Activated naive CD8-positive, alpha-beta T cell (primary cell): ENCODE data around the gene MFAP3L.
A peak's percentile ranks its signal among the peaks of the same experiment; 100 is the strongest.
"Not testable (repeated sequence)": the region's sequence is repeated elsewhere in the genome, so short reads cannot be mapped to it uniquely, and the experiment has no call there.

ENCODE experiments used
- H3K27ac Mint-ChIP-seq: one replicate; pipeline ENCODE4 v1.8.0; 2021; ENCODE audit warnings: mixed read lengths
- H3K27me3 Mint-ChIP-seq: one replicate; pipeline ENCODE4 v1.8.0; 2021; ENCODE audit warnings: mixed read lengths
- H3K36me3 Mint-ChIP-seq: one replicate; pipeline ENCODE4 v1.8.0; 2021; ENCODE audit warnings: mixed read lengths
- H3K4me1 Mint-ChIP-seq: one replicate; pipeline ENCODE4 v1.8.0; 2021; ENCODE audit warnings: low read depth, mixed read lengths
- H3K4me3 Mint-ChIP-seq: one replicate; pipeline ENCODE4 v1.8.0; 2021; ENCODE audit warnings: mild to moderate bottlenecking, mixed read lengths
- H3K9me3 Mint-ChIP-seq: one replicate; pipeline ENCODE4 v1.8.0; 2021; ENCODE audit warnings: low read depth, mixed read lengths

The MFAP3L gene

DNA sequence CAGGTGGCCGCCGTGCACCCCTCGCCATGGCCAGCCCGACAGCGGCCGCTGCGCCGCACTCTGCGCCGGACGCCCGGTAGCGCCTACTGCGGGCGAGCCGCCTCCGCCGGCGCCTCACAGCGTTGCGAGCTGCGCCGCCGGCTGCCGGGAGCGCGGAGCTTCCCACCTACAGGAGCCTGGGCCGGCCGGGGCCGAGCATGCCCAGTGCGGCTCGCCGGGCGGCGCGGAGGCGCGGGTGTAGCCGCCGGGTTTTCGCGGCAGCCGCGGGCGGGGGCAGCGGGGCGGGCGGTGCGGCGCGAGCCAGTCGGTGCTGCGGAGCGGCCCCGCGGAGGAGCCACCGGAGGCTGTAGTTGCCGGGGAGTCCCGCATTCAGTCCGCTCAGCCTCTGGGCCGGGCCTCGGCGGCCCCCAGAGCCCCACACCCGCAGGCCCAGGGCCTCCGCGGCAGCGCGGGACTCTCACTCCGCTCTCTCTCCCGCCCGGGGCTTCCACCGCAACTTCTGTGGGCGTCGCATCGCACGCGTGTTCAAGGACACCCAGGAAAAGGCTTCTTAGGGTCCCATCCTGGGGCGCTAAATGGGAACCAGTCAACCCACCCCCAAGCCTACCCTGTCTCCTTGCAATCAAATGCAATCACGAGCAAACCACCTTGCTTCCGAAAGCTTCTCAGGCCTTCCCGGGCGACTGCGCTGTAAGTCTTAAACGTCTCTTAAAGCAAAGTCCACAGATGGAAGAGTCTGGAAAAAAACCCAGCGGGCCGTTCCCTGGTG, at the start of gene MFAP3L:
MFAP3L (minus strand) TSS at position 143 of the 769 bp plus-strand sequence. CDS start 20,518 bp downstream, outside the sequence.
- Mint-ChIP-seq H3K36me3 (no peaks in the 10 kb centered on the region), H3K4me1 (peaks cover 13% of the 10 kb centered on the region), H3K4me3 (peak within 1 kb of the TSS; percentile 93), H3K27me3 (peaks cover 2% of the 10 kb centered on the region), H3K9me3 (no peaks in the 10 kb centered on the region), H3K27ac (peak within 1 kb of the TSS; percentile 90)

DNA sequence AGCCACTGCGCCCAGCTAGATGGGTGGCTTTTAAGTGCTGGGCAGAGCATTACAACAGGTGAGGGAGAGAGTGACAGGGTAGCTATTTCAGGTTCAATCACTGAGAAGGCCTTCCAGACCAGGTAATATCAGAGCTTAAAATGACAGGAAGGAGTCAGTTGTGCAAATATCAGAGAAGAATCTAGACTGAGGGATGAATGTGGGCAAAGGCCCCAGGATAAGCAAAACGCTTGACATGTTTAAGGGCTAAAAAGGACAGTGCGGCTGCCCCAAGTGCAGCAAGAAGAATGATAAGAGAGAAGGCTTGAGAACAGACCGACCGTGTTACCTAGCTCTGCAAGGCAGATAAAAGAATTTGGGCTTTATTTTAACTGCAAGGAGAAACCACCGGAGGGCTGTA, 45.0 kb upstream of the MFAP3L start:
- Mint-ChIP-seq H3K27ac (no peak overlapping the region), H3K4me3 (no peak overlapping the region), H3K9me3 (no peaks in the 10 kb centered on the region), H3K36me3 (no peaks in the 10 kb centered on the region), H3K4me1 (no peaks in the 10 kb centered on the region), H3K27me3 (peaks cover 4% of the 10 kb centered on the region)

DNA sequence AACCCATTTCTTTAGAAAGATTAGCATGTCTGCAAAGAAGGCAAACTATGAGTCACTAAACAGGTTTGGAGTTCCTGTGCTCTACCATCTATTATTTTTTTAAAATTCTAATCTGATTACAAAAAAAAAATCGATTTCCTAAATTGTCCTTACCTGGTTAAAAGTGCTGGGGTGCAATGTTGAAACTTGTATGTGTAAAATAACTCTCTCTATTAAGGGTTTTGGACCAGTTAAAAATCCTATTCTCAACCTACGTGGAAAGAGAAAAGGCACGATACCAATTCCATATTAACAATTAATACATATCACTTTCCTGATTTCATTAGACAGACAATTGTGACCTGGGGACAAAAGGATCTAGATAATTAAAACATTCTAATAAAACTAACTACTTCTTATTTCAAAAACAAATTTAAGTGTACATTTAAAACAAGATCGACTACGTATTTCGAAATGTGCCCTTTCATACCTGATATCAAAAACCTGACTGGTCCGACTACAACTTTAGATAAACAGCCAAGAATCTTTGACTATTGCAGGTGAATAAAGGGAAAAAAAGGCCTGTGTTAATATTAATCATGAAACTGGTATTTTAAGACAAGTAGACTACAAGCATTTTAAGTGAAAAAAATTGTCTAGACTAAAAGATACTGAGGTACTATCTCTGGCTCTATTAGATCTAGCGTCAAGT, 42.4 kb upstream of the MFAP3L start:
- no peak overlapping the region for H3K27ac Mint-ChIP-seq
- H3K9me3 Mint-ChIP-seq: no peaks in the 10 kb centered on the region
- no peaks in the 10 kb centered on the region for H3K36me3 Mint-ChIP-seq
- no peak overlapping the region for H3K4me3 Mint-ChIP-seq
- peaks cover 4% of the 10 kb centered on the region for H3K27me3 Mint-ChIP-seq
- no peaks in the 10 kb centered on the region for H3K4me1 Mint-ChIP-seq

DNA sequence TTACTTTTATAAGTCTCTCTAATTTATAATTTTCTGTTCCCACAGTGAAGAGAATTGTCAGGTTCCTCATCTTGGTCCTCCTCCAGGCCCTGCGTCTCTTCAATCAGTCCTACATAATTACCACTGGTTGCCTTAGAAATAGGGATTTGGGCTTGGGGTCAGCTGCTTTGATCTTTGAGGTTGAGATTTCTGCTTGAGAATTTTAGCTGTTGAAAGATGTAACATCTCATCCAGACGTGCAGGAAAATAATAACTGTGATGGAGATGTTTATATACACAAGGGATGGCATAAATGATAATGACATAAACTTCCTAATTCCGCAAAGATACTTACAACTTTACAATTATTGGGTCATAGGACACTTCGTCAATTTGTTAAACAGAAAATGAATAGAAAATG, 33.2 kb upstream of the MFAP3L start:
- Mint-ChIP-seq H3K9me3 (no peaks in the 10 kb centered on the region), H3K27ac (no peak overlapping the region), H3K4me3 (no peak overlapping the region), H3K36me3 (no peaks in the 10 kb centered on the region), H3K27me3 (peaks cover 3% of the 10 kb centered on the region), H3K4me1 (no peaks in the 10 kb centered on the region)

DNA sequence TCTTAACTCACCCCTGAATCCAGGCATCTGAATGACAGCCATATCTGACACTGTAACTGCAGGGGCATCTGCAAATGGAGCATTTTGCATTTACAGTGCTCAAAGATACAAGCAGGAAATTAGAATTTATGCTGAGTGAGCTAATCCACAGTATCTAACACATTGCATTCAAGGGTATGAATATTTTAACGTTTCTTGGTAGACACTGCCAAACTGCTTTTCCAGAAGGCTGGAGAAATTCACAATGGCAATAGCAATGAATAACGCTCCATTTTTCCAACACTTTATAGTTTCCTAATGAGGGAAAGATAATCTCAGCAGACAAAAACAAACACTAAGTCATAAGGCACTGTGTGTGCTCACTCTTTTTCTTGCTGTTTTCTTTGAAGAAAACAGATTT, 32.6 kb upstream of the MFAP3L start:
- Mint-ChIP-seq H3K4me3 (no peak overlapping the region), H3K36me3 (no peaks in the 10 kb centered on the region), H3K27ac (no peak overlapping the region), H3K4me1 (no peaks in the 10 kb centered on the region), H3K27me3 (peaks cover 3% of the 10 kb centered on the region), H3K9me3 (no peaks in the 10 kb centered on the region)

DNA sequence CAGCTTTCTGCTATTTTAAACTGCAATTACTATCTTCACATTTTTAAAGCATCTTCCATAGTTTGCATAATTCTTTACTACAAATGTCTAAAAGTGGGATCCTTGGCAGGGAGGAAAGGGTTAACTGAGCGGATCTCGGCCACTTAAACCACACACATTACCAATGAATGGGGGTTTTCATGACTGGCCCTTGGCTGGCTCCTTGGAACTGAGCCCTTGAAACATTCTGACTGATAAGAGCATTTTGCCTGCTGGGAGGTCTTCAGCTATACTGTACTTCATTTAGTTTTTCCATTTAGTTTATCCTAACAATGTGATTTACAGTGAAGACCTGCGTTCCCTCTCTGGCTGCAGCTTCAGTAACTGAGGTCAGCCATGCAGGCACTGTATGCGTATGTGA, 31.7 kb upstream of the MFAP3L start:
- Mint-ChIP-seq H3K27ac (no peak overlapping the region), H3K27me3 (peaks cover 3% of the 10 kb centered on the region), H3K4me1 (no peaks in the 10 kb centered on the region)

DNA sequence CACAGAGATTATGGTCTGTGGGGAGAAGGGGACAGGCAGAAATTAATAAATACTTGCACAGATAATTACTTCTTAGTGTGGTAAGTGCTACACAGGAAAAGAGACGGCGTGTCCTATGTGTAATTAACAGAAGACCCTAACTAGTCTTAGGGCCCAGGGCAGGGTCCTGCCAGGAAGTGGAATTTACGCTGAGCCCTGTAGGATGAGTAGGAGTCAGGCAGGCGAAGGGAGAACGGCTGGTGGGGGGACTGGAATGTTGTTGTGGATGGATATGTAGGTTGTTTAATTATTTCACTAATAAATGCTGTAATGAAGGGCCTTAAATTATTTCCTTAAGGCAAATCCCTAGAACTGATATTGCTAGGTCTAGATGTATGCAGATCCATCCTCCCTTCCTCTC, 26.7 kb upstream of the MFAP3L start:
- Mint-ChIP-seq H3K9me3 (no peaks in the 10 kb centered on the region), H3K4me1 (no peaks in the 10 kb centered on the region), H3K27ac (no peak overlapping the region), H3K4me3 (no peak overlapping the region), H3K27me3 (peaks cover 2% of the 10 kb centered on the region), H3K36me3 (no peaks in the 10 kb centered on the region)

More for the DNA sequence above, 31.7 kb upstream of the MFAP3L start:
- H3K9me3 Mint-ChIP-seq: no peaks in the 10 kb centered on the region
- no peaks in the 10 kb centered on the region for H3K36me3 Mint-ChIP-seq
- no peak overlapping the region for H3K4me3 Mint-ChIP-seq

DNA sequence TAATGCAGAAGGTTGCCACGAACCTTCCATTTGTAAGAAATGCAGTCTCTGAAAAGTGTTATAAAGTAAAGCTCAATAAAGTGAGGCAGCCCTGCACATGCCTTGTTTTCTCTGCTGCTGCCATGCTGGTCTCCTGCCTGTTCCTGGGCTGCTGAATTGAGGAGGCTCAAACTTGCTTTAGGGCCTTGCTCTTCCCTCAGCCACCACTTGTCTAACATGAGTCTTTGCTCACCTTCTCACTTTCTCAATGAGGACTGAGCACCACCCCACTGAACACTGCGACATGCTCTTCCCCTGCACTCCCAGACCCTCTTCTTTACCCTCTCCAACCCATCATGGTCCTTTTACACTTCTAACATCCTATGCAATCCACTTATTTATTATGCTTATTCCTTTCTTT, 25.2 kb upstream of the MFAP3L start:
- H3K4me1 Mint-ChIP-seq: no peaks in the 10 kb centered on the region
- no peak overlapping the region for H3K4me3 Mint-ChIP-seq
- no peaks in the 10 kb centered on the region for H3K36me3 Mint-ChIP-seq
- no peak overlapping the region for H3K27ac Mint-ChIP-seq
- no peaks in the 10 kb centered on the region for H3K9me3 Mint-ChIP-seq
- H3K27me3 Mint-ChIP-seq: peaks cover 2% of the 10 kb centered on the region

DNA sequence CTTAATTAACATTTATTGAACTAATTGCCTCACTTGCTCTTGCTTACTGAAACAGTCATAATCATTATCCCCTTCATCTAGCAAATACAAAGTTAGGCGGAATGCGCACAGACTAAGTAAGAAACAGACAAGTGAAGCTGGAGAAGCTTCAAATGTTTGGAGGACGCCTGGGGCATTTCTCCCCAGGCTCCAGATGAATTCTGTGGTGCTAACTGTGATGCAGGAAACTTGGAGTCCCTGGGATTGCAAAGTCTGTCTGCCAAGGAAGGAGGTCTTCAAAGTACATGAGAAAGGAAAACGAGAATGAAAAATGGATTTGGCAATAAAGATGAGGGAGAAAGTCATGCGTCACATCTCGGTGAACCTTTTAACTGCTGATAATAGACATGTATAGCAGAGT, 23.6 kb upstream of the MFAP3L start:
- Mint-ChIP-seq H3K27ac (no peak overlapping the region), H3K9me3 (no peaks in the 10 kb centered on the region), H3K27me3 (peaks cover under 1% of the 10 kb centered on the region), H3K4me3 (no peak overlapping the region), H3K36me3 (no peaks in the 10 kb centered on the region), H3K4me1 (no peaks in the 10 kb centered on the region)

DNA sequence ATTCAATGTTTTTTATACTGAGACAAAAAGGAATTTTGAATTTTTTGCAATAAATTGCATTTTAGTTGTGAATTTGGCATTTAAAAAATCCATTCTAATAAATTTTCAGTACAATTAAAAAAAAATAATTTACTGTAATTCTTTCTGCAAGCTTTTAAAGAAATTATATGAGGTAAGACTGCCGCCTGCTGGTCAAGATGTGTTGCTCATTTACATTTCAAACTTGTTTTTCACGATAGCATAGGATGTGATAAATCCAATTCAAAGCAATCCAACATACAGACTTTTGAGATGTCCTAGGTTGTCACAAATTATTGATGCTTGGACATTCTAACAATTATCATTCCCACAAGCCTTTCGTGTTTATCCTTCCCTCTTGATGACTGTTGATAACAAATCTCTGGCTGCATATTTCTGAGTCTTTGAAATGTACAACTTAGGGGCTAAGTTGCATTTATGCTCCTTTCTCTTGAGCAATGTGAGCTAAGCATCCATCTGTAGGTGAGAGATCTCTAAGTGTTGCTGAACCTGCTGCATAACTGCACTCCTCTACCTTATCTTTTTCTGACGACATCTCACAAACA, 21.7 kb upstream of the MFAP3L start:
- H3K4me3 Mint-ChIP-seq: no peak overlapping the region
- H3K9me3 Mint-ChIP-seq: no peaks in the 10 kb centered on the region
- no peaks in the 10 kb centered on the region for H3K4me1 Mint-ChIP-seq
- H3K27ac Mint-ChIP-seq: no peak overlapping the region
- no peaks in the 10 kb centered on the region for H3K27me3 Mint-ChIP-seq
- H3K36me3 Mint-ChIP-seq: no peaks in the 10 kb centered on the region

DNA sequence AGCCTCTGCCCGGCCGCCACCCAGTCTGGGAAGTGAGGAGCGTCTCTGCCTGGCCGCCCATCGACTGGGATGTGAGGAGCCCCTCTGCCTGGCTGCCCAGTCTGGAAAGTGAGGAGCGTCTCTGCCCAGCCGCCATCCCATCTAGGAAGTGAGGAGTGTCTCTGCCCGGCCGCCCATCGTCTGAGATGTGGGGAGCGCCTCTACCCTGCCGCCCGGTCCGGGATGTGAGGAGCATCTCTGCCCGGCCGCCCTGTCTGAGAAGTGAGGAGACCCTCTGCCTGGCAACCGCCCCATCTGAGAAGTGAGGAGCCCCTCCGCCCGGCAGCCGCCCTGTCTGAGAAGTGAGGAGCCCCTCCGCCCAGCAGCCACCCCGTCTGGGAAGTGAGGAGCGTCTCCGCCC, 20.0 kb upstream of the MFAP3L start:
- not testable (repeated sequence) for H3K4me1 Mint-ChIP-seq, H3K9me3 Mint-ChIP-seq, H3K4me3 Mint-ChIP-seq, H3K27me3 Mint-ChIP-seq, H3K27ac Mint-ChIP-seq, H3K36me3 Mint-ChIP-seq

DNA sequence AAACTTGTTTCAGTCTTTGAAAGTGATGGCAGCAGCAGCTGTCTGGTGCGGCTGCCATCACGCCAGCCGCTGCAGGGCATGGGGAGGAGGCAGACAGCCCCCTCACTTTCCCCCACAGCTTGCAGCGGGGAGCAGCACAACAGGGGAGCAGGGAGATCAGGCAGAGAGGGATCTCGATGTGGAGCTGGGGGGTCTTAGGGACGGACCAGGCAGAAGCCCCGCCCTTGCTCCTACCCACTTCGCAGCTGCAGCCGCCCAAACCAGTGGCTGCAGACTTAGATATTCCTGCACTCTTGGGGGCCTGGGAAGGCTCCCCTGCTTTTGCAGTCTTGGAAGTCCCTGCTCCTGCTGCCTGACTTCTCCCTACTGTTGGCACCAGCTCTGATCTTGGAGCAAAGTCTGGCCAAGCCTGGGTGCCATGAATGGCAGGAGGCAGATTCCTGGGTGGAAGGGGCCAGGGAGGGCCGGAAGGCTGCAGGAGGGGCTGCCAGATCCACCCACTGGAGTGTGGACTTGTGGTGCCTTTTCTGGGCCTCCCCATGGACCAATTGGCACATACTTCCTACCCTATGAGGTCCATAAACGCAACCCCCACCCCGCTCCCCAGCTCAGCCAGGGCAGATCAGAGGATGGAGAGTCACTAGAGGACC, 14.0 kb upstream of the MFAP3L start:
- Mint-ChIP-seq H3K27me3 (no peaks in the 10 kb centered on the region), H3K4me3 (no peak overlapping the region)

DNA sequence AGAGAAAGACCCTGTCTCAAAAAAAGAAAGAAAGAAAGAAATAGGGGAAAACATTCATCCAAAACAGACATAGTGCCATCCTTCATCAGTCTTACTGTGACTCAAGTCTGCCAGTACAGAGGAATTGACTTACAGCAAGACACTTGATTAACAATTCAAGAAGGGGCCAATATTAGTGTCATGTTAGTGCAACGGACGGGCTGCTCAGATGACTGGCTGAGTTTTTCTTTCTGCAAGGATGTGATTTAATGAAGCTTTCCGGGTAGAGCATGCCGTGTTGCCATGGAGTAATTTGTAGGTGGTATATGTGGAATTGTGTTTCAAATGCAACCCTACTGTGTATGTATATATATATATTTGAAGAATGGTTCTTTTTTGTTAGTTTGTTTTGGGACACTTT, 12.6 kb upstream of the MFAP3L start:
- H3K27ac Mint-ChIP-seq: no peak overlapping the region
- no peak overlapping the region for H3K4me3 Mint-ChIP-seq
- H3K36me3 Mint-ChIP-seq: no peaks in the 10 kb centered on the region
- no peaks in the 10 kb centered on the region for H3K9me3 Mint-ChIP-seq
- no peaks in the 10 kb centered on the region for H3K27me3 Mint-ChIP-seq
- no peaks in the 10 kb centered on the region for H3K4me1 Mint-ChIP-seq

More for the DNA sequence above, 14.0 kb upstream of the MFAP3L start:
- no peak overlapping the region for H3K27ac Mint-ChIP-seq
- H3K36me3 Mint-ChIP-seq: no peaks in the 10 kb centered on the region
- no peaks in the 10 kb centered on the region for H3K9me3 Mint-ChIP-seq
- H3K4me1 Mint-ChIP-seq: no peaks in the 10 kb centered on the region

DNA sequence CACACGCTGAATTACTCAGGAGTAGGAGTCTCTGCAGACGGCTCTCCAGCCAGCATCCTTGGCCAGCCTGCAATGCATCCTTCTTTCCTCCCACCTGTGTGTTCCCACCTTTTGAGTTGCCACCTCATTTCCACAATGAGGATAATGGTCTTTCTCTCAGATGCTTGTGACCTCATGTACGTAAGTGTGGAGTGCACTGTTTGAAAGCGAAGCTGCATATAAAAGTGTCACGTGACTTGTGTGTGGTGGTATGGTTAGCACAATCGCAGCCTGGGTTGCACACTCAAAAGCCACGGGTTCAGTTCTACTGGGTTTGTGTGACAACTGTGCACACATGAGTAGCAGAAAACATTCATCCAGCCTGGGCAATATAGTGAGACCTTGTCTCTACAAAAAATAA, 12.0 kb upstream of the MFAP3L start:
- Mint-ChIP-seq H3K4me1 (no peaks in the 10 kb centered on the region), H3K27me3 (no peaks in the 10 kb centered on the region), H3K4me3 (no peak overlapping the region), H3K36me3 (no peaks in the 10 kb centered on the region), H3K9me3 (no peaks in the 10 kb centered on the region), H3K27ac (no peak overlapping the region)

DNA sequence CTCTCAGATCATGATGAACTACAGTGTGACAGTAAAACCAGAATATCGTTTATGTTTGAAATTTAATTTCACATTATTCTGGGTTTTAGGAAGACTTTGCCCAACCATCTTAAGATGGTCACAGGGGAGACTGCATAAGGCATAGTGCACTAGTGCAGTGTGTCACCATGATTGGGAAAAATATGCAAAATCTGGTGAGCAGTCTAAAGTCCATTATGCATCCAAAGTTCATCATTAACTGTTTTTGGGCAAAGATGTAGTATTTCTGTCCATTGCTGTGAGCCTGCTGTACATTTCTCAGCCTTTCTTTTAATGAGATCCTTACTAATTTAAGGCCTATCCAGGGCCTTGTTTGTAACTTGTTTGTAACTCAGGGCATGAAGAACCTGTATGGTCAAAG, 11.3 kb upstream of the MFAP3L start:
- Mint-ChIP-seq H3K9me3 (no peaks in the 10 kb centered on the region), H3K36me3 (no peaks in the 10 kb centered on the region), H3K4me3 (no peak overlapping the region), H3K4me1 (no peaks in the 10 kb centered on the region), H3K27me3 (no peaks in the 10 kb centered on the region), H3K27ac (no peak overlapping the region)
